ENCODE results near the gene ZNF737.
"Not testable (repeated sequence)": the region's sequence is repeated elsewhere in the genome, so short reads cannot be mapped to it uniquely, and the experiment has no call there.

The ZNF737 gene

DNA sequence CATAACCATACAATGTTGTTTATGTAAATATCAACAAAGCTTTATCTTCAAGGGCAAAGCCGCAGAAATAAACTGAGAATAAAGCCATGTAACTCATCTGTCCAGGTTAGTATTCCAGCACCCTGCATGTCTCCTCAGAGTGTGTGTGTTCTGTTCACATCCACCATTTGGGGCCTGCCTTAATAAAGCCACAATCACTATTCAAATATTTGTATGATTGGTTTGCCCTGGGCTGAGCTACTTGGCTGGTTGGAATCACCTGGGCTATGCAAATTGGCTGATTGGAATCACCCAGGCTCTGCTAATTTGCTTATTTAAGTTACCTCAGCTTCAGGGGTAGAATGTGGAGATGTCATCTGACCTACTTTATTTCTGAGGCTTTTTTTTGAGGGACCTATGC is 42.4 kb upstream of the ZNF737 start:
- no peak for TF ChIP-seq GABPA (IDR thresholded peaks at IDR 0.05; ENCODE audit: low read depth)
- no peak for TF ChIP-seq SPI1 (IDR thresholded peaks at IDR 0.05; ENCODE audit: borderline replicate concordance, low read depth)
- no peak for TF ChIP-seq REST (IDR thresholded peaks at IDR 0.05; ENCODE audit: insufficient replicate concordance, low read depth)
- TF ChIP-seq POLR2AphosphoS5 (IDR thresholded peaks at IDR 0.05; ENCODE audit: low read depth), result no peak
- TF ChIP-seq, protein P1, sequence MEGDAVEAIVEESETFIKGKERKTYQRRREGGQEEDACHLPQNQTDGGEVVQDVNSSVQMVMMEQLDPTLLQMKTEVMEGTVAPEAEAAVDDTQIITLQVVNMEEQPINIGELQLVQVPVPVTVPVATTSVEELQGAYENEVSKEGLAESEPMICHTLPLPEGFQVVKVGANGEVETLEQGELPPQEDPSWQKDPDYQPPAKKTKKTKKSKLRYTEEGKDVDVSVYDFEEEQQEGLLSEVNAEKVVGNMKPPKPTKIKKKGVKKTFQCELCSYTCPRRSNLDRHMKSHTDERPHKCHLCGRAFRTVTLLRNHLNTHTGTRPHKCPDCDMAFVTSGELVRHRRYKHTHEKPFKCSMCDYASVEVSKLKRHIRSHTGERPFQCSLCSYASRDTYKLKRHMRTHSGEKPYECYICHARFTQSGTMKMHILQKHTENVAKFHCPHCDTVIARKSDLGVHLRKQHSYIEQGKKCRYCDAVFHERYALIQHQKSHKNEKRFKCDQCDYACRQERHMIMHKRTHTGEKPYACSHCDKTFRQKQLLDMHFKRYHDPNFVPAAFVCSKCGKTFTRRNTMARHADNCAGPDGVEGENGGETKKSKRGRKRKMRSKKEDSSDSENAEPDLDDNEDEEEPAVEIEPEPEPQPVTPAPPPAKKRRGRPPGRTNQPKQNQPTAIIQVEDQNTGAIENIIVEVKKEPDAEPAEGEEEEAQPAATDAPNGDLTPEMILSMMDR (IDR thresholded peaks at IDR 0.05; ENCODE audit: insufficient read depth, low read length), result no peak
- Histone ChIP-seq H3K4me3 (replicated peaks; ENCODE audit: insufficient read depth, low read length) (no peak overlapping the region), H3K27me3 (ENCODE audit: insufficient read depth, poor library complexity, severe bottlenecking) (no peaks in the 10 kb centered on the region), H3K27ac (replicated peaks) (no peak overlapping the region)
- DNase-seq (ENCODE audit: low read depth in 1 of 2, low spot score in 1 of 2), result no peak

DNA sequence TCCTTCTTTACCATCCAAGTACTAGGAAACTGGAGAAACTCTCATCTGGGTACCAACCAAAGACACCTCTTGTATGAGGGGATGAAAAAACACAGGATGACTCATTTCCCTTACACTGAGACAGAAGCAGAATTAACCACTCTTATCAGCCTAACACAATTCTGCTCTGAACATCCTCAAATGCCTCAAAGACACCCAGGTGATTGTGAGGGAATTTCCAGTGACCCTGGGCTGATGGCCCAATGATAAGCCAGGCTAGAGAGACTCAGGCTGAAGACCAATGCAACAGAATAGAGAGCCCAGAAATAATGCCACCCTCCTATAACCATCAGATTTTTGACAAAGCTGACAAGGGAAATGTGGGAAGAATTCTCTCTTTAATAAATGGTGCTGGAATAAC is 7.0 kb downstream of the ZNF737 start:
- Histone ChIP-seq H3K27ac (replicated peaks) (no peak overlapping the region), H3K27me3 (ENCODE audit: insufficient read depth, poor library complexity, severe bottlenecking) (no peaks in the 10 kb centered on the region), H3K4me3 (replicated peaks; ENCODE audit: insufficient read depth, low read length) (no peak overlapping the region)
- no peak for DNase-seq (ENCODE audit: low read depth in 1 of 2, low spot score in 1 of 2)
- TF ChIP-seq, protein P1 (IDR thresholded peaks at IDR 0.05; ENCODE audit: insufficient read depth, low read length), result no peak
- TF ChIP-seq REST (IDR thresholded peaks at IDR 0.05; ENCODE audit: insufficient replicate concordance, low read depth) (no peak), GABPA (IDR thresholded peaks at IDR 0.05; ENCODE audit: low read depth) (no peak), POLR2AphosphoS5 (IDR thresholded peaks at IDR 0.05; ENCODE audit: low read depth) (no peak), SPI1 (IDR thresholded peaks at IDR 0.05; ENCODE audit: borderline replicate concordance, low read depth) (no peak)

GRCh38 chr19:20558011-20558410 is 7.6 kb downstream of the ZNF737 start:
- no peak for DNase-seq (ENCODE audit: low read depth in 1 of 2, low spot score in 1 of 2)
- TF ChIP-seq, protein P1 (IDR thresholded peaks at IDR 0.05; ENCODE audit: insufficient read depth, low read length), result no peak
- TF ChIP-seq POLR2AphosphoS5 (IDR thresholded peaks at IDR 0.05; ENCODE audit: low read depth) (no peak), SPI1 (IDR thresholded peaks at IDR 0.05; ENCODE audit: borderline replicate concordance, low read depth) (no peak)
- H3K4me3 ChIP-seq (replicated peaks; ENCODE audit: insufficient read depth, low read length), result no peak overlapping the region
- H3K27ac ChIP-seq (replicated peaks), result no peak overlapping the region
- no peaks in the 10 kb centered on the region for H3K27me3 ChIP-seq (ENCODE audit: insufficient read depth, poor library complexity, severe bottlenecking)

DNA sequence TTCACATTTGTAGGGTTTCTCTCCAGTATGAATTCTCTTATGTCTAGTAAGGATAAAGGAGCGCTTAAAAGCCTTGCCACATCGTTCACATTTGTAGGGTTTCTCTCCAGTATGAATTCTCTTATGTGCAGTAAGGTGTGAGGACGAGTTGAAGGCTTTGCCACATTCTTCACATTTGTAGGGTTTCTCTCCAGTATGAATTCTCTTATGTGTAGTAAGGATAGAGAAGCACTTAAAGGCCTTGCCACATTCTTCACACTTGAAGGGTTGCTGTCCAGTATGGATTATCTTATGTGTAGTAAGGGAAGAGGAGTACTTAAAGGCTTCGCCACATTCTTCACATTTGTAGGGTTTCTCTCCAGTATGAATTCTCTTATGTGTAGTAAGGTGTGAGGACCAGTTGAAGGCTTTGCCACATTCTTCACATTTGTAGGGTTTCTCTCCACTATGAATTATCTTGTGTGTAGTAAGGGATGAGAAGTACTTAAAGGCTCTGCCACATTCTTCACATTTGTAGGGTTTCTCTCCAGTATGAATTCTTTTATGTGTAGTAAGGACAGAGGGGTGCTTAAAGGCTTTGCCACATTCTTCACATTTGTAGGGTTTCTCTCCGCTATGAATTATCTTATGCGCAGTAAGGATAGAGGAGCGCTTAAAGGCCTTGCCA is 20.8 kb downstream of the ZNF737 start:
- not testable (repeated sequence) for H3K4me3 ChIP-seq (replicated peaks; ENCODE audit: insufficient read depth, low read length); H3K27me3 ChIP-seq (ENCODE audit: insufficient read depth, poor library complexity, severe bottlenecking); H3K27ac ChIP-seq (replicated peaks); DNase-seq (ENCODE audit: low read depth in 1 of 2, low spot score in 1 of 2)

DNA sequence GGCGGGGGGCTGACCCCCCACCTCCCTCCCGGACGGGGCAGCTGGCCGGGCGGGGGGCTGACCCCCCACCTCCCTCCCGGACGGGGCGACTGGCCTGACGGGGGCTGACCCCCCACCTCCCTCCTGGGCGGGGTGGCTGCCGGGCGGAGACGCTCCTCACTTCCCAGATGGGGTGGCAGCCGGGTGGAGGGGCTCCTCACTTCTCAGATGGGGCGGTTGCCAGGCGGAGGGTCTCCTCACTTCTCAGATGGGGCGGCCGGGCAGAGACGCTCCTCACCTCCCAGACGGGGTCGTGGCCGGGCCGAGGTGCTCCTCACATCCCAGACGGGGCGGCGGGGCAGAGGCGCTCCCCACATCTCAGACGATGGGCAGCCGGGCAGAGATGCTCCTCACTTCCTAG is 35.3 kb downstream of the ZNF737 start:
- not testable (repeated sequence) for H3K27ac ChIP-seq (replicated peaks); H3K27me3 ChIP-seq (ENCODE audit: insufficient read depth, poor library complexity, severe bottlenecking); H3K4me3 ChIP-seq (replicated peaks; ENCODE audit: insufficient read depth, low read length); DNase-seq (ENCODE audit: low read depth in 1 of 2, low spot score in 1 of 2)
